Adrenal gland (tissue), 5 donors: ENCODE measurements around the gene CALR3.

Source experiments
- CTCF ChIP-seq, 6 experiments: fragments of 450-650 bp in 4 of 6; fragments of 200-600 bp in 2 of 6; sonication (generic) in 1 of 6; IDR thresholded peaks; 1 replicate in 5 of 6; 2 replicates in 1 of 6; pipeline versions ENCODE4 v1.5.1 to v1.8.0; 2016 to 2021; ENCODE audit warnings: antibody characterized with exemption in 6 of 6, mild to moderate bottlenecking in 2 of 6, moderate library complexity in 1 of 6
- POLR2A ChIP-seq, 2 donors: fragments of 450-650 bp; IDR thresholded peaks; one replicate each; pipeline ENCODE4 v1.6.1; 2017; ENCODE audit warnings: antibody characterized with exemption in 2 of 2, mild to moderate bottlenecking in 2 of 2, moderate library complexity in 1 of 2
- donor health status: DM: no; HTN: no; CAD: no.

DNA sequence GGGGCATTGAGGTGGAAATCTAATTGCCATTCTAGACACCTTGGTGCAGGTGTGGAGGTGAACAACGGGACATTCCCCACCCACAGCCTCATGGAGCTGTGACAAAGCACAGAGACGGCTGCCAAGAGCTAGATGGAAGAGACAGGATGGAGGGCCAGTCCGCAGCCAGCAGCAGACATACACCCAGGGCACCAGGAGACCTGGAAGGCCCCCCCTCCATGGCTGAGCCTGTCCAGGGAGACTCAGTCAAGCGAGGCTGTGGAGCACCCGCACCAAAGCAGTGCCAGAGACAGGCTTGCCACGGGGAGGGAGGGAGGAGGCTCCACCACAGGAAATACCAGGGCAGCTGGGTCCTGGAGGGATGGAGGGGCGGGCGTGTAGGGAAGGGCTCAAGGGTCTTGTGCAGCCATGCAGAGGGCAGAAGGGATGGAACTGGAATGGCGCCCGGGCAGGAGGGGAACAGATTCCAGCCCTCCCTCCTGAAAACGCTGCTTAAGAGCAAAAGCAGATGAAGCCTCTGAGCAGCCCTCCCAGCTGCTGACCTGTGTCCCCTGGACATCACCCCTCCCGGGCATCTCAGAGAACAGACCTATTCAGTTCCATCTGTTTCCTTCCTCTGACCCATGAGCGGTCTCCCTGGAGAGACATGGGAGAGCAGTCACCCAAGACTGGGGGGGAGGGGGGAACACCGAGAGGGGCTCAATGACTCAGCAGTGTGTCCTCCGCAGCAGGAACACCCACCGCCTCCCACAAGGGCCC is 38.6 kb downstream of the CALR3 start:
- no peak for TF ChIP-seq POLR2A (IDR thresholded peaks at IDR 0.05)
- no peak for TF ChIP-seq CTCF (IDR thresholded peaks at IDR 0.05)
